ENCODE data around the gene NANOS2.
"Not testable (repeated sequence)": the region's sequence is repeated elsewhere in the genome, so short reads cannot be mapped to it uniquely, and the experiment has no call there.

The NANOS2 gene

DNA sequence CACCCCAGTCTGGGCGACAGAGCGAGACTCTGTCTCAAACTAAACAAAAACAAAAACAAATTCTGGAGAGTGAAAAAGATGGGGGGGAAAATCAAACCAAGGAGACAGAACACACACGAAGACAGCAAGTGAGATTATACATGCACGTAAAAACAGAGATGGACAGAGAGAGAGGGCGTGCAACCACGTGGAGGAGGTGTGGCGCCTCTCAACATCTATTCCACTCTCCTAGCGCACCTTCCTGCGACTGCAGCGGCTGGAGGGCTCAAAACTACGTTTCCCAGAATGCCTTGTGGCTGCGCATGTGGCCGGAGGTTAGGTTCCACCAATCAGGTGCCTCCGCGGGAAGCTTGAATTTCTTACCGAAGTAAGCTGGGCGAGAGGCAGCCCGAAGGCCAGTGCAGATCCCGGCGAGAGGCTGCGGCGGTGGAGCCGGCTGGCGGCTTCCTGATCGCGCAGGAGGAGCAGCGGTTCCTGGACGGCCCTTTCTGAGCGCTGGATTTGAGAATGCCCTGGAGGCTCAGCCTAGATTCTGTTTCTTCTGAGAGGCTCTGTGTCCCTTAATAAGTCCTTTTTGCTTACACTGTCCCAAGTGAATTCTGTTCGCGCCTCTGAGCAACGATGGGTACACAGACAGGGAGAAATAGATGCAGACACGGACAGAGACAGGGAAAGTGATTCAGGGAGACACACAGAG lies 13.1 kb upstream of the NANOS2 start:
- DNase-seq = peak; percentile 92

DNA sequence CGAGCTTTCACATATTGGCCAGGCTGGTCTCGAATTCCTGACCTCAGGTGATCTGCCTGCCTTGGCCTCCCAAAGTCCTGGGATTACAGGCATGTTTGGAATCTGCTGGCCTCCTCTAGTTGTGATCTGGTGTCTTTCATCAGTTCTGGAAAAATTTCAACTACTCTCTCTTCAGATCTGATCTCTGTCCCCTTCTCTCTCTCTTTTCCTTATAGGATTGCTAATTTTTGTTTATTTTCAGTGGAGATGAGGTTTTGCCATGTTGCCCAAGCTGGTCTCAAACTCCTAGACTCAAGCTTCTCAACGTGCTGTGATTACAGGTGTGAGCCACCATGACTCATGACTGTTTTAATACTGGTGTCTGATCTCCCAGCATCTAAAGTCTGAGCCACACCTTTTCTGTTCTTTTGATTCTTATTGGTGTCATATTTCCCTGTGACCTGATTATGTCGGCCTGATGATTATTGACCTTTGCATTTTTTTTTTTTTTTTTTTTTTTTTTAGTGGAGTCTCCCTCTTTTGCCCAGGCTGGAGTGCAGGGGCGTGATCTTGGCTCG lies 10.4 kb upstream of the NANOS2 start:
- no peak for DNase-seq

DNA sequence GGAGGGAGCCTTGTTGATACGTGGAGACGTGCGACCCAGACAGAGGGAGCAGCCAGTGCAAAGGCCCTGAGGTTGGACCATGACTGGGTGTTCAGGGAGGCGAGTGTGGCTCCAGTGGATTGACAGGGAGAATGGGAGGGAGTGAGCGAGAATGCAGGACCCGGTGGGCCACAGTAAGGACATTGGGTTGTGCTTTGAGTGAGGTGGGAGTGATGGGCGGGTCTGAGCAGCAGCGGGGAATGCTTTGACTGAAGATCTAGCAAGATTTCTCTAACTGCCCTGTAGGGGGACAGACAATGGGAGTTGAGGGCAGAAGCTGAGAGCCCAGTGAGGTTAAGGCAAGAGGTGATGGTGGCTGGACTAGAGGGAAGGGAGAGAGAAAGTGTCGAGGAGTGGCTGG lies 7.7 kb upstream of the NANOS2 start:
- no peak for DNase-seq

DNA sequence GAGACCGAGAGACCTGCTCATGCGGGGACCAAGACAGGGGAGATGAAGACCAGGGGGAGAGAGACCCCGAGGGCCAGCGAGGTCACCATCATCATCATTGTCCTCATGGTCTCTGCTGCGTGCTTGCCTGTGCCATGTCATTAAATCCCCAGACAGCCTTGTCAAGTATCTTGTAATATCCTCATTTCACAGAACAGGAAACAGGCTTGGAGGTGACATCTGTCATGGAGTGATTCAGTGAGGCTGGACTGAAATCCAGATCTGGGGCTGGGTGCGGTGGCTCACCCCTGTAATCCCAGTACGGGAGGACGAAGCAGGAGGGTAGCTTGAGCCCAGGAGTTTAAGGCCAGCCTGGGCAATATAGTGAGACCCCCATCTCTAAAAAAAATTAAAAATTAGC lies 5.9 kb upstream of the NANOS2 start:
- DNase-seq = no peak

DNA sequence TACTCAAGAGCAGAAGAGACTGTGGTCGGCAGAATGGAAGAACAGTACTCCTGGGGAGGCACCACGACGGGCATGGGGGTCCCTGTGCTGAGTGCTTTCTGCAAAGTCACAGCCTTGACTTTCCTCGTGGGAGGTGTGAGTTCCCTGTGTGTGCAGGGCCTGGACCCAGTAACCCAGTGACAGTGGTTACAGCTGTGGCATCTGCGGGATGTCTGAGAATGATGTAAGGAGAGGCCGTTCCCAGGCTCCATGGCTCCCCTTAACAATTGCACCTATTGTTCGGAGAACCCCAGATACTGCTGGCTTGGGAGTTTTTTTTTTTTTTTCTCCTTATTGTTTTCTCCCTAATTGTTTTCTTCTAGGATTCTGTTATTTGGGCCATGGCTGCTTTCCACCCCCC lies 5.1 kb upstream of the NANOS2 start:
- no peak for DNase-seq

DNA sequence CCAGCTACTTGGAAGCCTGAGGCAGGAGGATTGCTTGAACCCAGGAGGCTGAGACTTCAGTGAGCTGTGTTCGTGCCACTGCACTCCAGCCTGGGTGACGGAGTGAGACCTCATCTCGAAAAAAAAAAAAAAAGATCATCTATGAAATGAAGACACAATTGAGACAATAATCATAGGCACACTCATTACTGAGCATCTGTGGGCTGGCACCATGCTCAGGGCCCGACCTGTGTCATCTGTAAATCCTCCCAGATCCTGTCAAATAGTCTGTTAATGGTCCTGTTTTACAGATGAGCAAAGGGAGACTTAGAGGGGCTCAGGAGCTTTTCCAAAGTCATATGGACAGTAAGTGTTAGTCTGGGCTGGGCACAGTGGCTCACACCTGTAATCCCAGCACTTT lies 4.1 kb upstream of the NANOS2 start:
- no peak for DNase-seq

DNA sequence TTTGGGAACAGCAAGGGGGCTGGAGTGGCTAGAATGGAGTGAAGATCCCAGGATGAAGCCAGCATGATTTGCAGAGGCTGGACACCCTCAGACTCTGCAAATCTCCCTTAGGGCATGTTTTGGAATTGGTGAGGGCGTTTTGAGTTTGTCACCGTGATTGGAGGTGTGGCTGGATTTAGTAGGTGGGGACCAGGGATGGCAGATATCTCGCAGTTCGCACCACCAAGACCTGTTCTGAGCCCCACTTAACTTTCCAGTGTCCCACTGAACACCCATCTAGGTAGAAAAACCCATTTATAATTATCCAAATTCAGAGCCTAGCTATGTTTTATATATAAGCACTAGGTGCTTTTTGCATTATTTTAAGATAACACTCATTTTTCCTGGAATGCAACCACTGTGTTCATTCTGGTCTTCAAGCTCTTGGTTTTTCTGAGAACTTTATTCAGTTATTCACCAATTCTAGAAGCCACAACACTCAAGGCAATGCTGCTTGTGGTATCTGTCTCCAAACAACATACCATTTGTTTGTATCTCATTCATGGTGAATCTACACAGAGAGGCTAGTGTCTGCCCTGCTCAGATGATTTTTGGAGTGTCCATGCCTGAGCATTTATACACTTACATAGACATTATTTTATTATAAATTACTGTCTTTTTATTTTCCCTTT lies 3.0 kb upstream of the NANOS2 start:
- no peak for DNase-seq

DNA sequence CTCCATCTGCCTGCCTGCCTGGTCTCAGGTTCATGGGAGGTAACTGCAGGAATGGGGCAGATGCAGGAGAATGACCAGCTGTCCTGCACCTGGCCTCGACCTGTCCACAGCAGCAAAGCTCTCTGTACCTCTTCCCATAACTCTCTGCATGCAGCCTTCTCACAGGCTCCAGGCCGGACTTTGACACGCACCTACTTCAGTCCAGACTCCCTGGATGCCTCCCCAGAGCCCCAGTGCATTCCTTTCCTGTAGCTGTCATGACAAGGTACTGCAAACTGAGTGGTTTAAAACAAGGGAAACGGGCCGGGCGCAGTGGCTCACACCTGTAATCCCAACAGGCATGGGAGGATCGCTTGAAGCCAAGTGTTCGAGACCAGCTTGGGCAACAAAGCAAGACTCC lies 3.3 kb downstream of the NANOS2 start:
- no peak for DNase-seq

DNA sequence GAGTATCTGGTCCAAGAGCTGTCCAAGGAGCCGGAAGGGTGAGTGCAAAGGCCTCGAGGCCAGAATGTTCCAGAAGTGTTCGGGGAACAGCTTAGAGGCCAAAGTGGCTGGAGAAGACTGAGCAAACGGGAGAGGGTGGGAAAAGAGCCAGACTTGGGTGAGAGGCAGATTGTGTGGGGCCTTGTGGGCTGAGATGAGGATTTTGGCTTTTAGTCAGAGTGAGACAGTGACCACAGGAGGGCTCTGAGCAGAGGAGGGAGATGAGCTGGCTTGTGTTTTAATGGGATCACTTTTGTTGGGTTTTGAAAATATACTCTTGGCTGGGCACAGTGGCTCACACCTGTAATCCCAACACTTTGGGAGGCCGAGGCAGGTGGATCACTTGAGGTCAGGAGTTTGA lies 5.6 kb downstream of the NANOS2 start:
- no peak for DNase-seq

DNA sequence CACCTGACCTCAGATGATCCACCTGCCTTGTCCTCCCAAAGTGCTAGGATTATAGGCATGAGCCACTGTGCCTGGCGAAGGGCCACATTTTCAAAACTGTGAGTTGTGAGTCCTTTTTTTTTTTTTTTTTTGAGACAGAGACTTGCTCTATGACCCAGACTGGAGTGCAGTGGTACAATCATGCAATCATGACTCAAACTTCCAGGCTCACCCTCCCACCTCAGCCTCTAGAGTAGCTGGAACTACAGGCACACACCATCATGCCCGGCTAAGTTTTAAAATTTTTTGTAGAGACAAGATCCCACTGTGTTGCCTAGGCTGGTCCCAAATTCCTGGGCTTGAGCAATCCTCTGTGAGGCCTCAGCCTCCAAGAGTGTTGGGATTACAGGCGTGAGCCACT lies 8.4 kb downstream of the NANOS2 start:
- DNase-seq = no peak

DNA sequence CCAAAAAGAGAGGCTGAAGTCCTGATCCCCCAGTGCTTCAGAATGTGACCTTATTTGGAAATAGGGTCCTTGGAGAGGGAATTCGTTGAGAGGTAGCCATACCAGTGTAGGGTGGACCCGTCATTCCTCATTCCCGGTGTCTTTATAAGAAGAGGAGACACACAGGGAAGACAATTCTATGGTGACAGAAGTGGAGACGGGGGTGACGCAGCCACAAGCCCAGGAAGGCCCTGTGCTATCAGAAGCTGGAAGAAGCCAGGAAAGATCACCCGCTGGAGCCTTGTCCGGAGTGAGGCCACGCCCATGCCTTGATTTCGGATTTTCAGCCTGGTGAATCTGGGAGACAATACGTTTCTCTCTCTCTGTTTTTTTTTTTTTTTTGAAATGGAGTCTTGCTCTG lies 9.6 kb downstream of the NANOS2 start:
- no peak for DNase-seq

DNA sequence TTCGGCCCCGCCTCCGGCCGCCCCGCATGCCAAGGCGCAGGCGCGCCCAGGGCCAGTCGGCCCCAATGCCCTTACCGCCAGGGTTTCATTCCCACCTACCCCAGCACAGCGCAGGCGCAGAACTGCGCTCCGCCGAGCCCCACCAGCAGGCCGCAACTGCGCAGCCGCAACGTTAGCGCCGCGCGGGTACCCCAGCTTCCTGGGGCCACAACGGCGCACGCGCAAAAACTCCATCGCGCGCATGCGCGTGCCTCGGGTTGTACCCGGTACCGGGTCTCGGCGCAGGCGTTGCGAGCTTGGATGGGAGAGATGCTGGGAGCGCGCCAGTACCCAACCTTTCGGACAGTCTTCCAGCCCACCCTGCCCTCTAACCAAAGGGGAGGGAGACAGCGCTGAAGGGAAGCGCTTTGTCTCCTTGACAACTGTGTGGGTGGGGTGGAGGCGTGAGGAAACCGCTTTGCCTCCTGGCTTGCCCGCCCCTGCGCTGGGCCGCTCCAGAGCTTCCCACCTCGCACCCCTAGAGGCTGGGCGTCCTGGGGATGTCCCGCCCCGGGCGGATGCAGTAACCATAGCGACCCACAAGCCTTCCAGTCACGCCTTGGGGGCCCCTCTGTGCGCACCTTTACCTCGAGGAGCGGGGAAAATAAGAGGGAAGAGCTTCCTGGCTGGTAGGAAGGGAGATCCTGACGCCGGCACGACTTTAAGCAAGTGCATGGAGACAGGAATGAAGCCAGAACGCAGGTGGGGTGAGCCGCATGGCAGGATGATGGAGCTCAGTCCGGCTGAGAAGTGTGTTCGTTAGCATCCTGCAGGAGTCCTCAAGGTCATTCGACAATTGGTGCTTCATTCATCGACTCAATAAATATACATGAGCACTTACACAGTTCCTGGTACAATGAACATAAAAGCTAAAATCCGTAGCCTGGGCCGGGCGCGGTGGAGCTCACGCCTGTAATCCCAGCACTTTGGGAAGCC lies 11.6 kb downstream of the NANOS2 start:
- peak; percentile 93 for DNase-seq

DNA sequence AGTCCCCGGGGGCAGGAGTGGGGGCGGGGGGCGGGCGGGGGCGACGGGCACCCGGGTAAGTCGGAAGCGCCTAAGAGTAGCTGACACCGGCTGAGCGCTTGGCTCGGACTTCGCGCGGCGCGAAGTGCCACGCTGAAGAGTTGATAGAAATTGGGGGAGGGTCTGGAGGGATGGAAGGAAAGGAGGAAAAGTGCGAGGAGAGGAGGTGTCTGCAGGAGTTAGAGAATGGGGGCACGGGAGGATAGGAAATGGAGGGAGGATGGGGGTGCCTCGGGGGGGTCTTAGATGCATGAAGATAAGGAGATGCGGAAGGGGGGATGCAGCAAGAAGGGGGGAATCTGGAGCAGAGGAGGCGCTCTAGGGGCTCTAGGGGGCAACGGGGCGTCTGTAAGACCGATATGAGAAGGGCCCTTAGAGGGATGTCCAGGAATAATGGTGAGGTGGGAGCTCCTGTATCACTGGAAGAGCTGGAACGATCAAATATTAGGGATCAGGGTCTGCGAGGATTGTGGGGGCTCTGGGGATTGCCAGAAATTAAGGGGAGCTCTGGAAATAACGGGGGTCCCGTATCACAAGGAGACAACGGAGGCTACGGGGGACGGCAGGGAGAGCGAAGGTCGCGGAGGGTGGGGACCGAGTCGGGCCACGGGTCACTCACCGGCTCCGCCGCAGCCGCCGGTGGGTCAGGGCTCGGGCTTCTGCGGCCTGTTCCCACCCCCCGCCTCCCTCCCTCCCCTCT lies 12.5 kb downstream of the NANOS2 start, which contains the start of gene MYPOP:
TSS of gene MYPOP (minus strand) at position 702 of the 739 bp plus-strand sequence. CDS start 840 bp downstream, outside the sequence.
- no peak for DNase-seq

DNA sequence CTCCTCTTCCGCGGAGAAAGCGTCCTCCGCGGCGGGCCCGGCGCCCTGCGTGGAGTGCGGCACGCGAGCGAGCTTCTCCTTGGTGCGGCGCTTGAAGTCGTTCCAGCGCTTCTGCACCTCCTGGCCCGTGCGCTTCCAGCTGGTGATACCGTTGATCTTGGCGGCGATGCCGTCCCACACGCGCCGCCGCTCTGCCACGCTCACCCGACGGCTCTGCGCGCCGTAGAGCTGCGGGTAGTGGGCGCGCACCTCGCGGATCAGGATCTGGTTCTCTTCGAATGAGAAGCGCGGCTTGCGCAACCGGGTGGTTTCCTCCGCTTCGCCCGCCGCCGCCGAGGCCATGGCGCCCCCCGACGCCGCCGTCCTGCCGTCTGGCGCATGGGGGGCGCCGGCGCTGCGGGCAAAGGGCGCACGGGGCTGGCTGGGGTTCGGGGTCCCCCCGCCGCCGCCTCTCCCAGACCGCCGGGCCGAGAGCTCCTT lies 13.1 kb downstream of the NANOS2 start:
- no peak for DNase-seq

DNA sequence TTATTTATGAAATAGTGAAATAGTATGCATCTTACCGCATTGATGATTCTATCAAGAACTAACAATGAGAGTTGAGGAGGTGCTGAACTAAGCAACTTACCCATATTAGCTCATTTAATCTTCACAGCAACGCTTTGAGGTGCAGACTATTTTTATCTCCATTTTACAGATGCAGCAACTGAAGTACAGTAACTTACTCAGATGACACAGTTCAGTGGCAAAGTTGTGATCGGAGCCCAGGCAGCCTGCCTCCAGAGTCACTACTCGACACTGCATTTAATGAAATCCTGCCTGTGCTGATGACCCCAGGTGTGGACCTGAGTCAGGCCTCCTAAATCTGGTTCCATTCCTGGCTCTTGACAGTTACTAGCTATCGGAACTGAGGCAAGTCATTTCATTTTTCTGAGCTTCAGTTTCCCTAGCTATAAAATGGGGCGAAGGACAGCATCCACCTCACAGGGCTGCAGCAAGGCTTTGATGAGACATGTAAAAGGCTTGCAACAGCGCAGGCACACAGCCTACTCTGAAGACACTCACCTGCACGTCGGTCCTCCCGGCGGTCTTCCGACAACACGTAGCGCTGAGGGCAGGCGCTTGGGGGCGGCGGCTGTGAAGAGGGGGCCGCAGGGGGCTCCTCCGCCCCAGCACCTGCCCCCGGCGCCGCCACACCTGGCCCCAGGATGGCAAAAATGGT lies 13.7 kb downstream of the NANOS2 start:
- DNase-seq = no peak

DNA sequence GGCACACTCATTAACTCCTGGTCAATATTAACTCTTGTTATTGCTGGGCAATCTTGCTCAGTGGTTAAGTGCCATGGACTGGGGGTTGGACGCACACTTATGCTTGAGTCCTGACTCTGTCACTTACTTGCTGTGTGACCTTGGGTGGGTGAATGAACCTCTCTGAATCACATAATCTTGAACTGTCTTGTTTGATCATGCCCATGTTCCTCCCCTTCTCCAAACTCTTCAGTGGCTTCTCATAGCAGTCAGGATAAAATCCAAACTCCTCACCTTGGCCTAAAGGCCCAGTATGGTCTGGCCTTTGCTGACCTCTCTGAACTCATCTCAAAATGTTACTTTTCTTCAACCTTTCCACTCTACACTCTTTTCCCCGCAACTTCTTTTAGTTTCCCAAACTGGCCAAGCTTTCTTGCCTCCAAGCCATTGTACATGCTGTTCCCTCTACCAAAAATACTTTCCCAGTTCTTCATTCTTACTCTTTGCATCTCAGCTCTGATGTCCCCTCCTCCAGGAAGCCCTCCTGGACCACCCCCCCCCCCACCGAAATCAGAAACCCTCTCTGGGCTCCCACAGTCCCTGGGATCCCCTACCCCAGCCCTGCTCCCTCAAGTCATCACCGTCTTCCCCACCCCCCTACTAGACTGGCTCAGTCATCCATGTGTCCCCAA lies 14.5 kb downstream of the NANOS2 start:
- DNase-seq = no peak

DNA sequence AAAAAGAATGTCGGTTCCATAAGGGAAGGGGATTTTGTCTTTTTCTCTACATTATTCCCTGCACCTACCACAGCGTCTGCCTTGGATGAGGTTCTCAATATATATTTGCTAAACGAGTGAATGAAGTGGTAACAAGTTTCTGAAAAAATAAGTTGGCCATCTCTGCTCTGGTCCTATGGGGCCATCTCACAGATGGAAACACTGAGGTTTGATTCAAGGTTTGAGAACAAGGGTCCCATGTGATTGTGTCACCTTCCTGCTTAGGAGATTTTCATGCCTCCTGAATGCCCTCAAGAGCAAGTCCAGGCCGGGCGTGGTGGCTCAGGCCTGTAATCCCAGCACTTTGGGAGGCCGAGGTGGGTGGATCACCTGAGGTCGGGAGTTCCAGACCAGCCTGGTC lies 15.3 kb downstream of the NANOS2 start:
- DNase-seq = no peak

DNA sequence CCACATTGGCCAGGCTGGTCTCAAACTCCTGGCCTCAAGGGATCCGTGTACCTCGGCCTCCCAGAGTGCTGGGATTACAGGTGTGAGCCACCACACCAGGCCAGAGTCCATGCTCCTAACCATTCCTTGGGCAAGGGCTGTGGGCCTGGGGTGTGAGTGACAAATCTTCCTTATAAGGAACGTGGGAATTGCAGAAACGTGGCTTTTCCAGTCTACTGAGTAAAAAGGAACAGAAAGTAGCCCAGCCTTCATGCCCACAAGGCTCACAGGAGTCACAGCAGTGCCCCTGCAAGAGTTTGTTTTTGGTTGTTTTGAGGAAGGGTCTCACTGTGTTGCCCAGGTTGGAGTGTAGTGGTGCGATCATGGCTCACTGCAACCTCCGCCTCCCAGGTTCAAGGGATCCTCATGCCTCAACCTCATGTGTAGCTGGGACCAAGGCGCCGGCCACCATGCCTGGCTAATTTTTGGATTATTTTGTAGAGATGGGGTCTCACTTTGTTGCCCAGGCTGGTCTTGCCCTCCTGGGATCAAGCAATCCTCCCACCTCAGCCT lies 17.2 kb downstream of the NANOS2 start:
- DNase-seq = no peak

DNA sequence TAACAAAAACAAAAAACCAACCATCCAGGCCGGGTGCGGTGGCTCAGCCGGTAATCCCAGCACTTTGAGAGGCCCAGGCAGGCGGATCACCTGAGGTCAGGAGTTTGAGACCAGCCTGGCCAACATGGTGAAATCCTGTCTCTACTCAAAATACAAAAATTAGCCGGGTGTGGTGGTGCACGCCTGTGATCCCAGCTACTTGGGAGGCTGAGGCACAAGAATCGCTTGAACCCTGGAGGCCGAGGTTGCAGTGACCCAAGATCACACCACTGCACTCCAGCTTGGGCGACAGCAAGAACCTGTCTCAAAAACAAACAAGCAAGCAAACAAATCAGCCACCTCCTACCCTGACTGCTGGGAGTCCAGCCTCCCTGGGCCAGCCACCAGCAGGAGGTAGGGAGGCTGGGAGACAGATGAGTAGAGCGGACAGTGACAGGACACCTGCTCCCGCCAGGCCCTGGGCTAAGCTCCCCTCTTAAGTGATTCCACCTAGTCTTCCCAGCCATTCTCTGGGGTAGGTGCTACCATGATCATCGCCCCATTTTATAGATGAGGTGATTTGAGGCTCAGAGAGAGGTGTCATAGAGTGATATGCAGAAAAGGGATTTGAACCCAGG lies 18.5 kb downstream of the NANOS2 start:
- DNase-seq = not testable (repeated sequence)

DNA sequence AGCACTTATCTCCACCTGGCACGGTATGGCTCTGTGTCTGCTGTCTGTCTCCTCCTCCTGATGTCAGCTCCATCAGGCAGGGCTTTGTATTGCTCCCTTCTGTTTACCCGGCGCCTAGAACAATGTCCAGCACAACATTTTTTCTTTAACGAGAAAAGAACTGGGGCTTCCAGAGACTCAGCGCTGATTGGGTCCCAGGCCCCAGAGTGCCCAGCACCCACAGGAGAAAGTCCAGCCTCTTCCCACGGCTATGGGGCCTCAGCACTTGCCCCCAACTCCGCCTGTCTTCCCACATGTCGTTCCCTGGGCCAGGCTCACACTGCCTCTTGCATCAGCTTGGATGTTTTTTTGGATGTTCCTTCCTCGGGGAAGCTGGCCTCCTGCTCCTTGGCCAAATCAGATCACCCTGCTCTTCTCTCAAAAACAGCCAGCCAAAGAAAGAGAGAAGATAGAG lies 19.0 kb downstream of the NANOS2 start:
- DNase-seq = no peak

Measured in DMS79 (cell line).